ENCODE results near the gene USE1.

The USE1 gene

GRCh38 chr19:17205237-17206140, 9.7 kb upstream of the USE1 start:
- peak in 31 of 58 donors; percentile 3 to 66 (median 20) for DNase-seq

- DNase-seq: no peak
Observed at GRCh38 chr19:17206736-17207581, 8.2 kb upstream of the USE1 start.

- DNase-seq: no peak
Observed at GRCh38 chr19:17209126-17210036, 5.8 kb upstream of the USE1 start.

DNA sequence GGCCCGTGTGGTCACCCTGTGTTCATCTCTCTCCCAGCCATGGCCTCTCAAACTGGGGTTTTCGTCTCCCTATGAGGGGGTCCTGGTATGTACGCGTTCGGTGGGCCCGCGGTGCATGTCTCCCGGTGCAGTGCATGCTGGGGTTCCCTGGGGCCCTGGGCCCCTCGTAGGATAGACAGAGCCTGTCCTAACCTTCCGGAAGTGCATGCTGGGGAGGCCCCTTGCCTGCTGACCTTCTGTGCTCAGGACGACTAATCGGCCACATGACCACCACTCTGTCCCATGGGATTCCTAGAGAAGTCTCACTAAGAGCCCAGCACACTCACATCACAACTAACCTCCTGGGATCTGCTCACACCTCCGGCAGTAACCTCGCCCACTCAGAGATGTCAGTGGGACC, 4.9 kb upstream of the USE1 start:
- DNase-seq: no peak

- no peak for DNase-seq
Observed at GRCh38 chr19:17211547-17212446, 3.4 kb upstream of the USE1 start.

GRCh38 chr19:17213334-17213733, 1.8 kb upstream of the USE1 start:
- no peak for DNase-seq

DNA sequence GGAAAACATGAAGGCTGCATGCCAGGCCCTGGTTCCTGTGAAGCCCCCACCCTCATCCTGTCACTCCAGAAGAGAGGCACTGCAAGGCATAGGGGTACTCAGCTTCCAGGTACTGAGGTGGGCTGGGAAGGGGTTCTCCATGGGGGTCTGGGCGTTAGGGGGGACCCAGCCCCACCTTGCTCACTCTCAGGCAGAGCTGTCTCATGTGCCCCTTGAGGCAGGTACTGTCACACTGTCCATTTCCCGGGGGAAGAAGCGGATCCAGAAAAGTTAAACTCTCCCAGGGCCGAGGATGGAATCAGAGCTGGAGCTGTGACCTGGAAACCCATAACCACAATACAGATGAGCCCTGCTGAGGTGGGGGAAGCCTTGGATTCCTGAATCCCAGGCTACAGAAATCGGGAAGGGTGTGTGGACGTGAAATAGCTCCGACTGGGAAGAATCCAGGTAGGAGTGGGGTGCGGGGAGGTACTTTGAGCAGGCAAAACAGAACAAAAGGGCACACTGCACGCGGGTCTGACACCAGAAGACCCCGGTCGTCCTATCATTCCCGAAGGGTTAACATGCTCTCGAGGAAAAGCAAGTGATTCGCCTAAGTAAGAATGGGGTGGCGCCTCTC, 540 bp upstream of the USE1 start:
- DNase-seq: no peak

GRCh38 chr19:17216058-17216670, 1.0 kb downstream of the USE1 start:
- peak in 3 of 58 donors; percentile 17 to 26 (median 18) for DNase-seq

- no peak for DNase-seq
Observed at GRCh38 chr19:17219286-17219685, 4.1 kb downstream of the USE1 start.

DNA sequence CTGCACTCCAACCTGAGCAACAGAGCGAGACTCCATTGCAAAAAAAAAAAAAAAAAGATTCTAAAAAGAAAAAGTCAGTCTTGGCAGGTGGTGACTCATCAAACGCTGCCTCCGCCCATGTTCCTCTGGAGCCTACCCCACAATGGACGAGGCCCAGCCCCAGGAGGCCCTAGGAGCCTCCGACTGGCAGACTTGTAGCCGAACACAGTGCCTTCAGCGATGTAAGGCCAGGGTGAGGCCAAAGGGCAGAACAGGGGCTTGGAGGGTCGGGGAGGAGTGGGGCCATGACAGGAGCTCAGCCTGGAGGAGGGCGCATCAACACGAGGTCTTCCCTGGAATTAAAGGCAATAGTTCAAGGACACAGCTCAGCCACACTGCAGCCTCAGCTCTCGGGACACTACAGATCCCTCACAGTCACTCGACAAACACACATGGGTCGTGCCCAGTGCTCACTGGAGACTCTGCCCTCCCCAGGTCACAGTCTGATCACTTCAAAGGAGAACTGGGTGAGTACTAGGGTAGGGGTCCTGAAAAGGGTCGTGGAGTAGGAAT, 5.1 kb downstream of the USE1 start:
- DNase-seq: peak in 6 of 58 donors; percentile 6 to 16 (median 10)

GRCh38 chr19:17225053-17225452, 9.9 kb downstream of the USE1 start:
- no peak for DNase-seq

GRCh38 chr19:17226002-17226933, 11.1 kb downstream of the USE1 start, which contains the start of gene OCEL1:
TSS of gene OCEL1 (plus strand) at chr19:17226226. CDS start at chr19:17226248, 22 bp downstream.
- DNase-seq: peak; percentile 85 to 99 (median 97)

GRCh38 chr19:17227798-17228367, 12.7 kb downstream of the USE1 start:
- no peak for DNase-seq

DNA sequence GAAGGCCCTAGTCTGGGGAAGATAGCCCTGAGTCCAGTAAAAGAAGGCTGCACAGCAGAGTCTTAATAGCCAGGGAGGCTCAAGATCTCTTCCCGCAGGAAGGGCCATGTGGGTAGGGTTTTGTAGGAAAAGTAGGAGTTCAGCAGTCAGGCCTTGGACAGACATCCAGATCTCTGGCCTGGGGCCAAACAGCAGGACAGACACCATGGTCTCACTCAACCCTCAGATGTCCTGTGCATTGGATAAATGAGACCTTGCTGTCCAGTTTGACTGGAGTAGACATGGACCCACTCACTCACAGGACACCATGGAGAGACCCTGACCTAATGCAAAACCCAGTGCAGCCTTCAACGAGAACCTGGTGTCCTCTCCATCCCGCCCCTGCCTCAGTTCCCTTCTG, 14.7 kb downstream of the USE1 start:
- DNase-seq: no peak

DNA sequence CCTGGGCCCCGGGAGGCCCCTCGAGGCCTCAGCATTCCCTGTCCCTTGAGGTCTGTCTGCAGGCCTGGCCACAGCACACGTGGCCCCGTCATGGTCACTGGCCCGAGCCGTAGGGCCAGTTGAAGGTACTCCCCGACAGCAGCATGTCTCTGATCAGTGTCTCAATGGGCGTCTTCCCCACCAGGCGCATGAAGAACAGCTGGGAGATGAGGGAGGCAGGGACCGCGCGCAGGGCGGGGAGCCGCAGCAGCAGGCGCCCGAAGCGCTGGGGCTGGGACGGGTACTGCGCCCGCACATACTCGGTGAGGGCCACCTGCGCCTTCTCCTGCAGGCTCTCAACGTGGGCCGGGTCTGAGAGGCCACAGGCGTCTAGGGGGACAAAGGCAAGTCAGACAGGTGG, 17.1 kb downstream of the USE1 start:
- DNase-seq: no peak

DNA sequence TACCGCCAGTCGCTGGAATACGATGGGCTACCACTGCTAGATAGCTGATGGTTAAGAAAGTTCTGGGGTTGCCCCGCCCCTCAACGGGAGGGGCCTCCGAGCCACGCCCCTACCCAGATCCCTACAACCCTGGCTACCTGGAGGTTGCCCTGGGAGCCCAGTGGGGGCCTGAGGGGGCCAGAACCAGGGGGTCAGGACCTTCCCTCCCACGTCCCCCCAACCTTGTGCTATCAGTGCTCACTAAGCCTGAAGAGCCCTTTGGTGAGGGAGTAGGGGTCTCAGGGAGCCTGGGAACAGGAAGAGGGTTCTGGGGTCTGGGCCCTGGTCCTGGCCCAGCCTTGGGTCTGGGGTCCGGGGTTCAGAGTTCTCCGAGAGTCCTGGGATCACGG, 19.7 kb downstream of the USE1 start:
- DNase-seq: peak in 15 of 58 donors; percentile 6 to 36 (median 16)

All from anterior cingulate cortex (tissue), 58 donors.